ENCODE measurements around the gene MACF1.
"Not testable (repeated sequence)": the region's sequence is repeated elsewhere in the genome, so short reads cannot be mapped to it uniquely, and the experiment has no call there.

The MACF1 gene

DNA sequence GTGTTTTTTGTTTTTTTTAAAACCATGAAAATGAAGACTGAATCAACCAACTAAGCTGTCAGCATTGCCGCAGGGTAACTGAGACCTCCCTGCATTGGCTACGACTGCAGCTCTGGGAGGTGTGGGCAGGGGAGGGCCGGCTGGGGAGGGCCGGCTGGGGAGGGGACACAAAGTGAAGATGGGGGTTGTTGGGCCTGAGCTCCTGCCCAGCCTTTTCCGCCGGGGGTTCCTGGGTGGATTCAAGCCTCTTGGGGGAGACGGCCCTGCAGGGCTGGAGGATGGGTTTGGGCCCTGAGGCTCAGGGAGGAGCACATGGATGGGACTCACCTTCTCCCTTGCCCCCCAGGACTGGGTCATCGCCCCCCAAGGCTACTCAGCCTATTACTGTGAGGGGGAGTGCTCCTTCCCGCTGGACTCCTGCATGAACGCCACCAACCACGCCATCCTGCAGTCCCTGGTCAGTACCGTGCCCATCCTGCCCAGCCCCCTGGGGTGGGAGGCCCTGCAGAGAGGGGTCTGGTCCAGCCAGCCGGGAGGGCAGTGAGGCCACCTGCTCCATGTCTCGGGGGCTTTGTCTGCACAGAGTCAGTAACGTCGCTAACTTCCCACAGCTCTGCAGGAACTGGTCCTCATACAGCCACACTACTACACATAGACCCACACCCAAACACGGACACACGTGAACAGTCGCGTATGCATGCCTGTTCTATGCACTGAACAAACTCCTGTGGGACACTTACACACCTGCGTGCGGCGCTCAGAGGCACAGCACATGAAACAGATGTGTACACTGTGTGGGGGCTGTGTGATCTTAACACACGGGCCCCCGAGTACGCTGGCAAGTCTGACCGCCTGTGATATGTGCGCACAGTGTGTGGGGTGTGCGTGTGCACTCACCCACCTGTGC is 318.4 kb downstream of the MACF1 start:
- no peak for DNase-seq

DNA sequence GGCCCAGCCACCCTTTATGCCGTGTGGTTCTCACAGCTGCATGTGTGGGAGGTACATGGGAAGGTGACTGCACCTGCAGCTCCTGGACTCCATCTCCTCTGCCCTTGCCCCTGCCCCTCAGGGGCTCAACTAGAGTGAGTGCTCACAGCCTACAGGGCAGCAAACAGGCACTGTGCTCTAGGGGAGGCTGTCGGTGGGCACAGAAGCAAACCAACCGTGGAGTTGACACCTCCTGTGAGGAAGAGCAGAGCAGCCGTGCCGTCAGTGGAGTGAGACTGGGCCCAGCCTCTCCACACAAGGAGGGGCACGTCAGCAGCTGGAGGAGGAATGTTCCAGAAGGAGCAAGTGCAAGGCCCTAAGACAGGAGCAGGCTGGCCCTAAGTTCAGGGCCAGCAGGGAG is 319.7 kb downstream of the MACF1 start:
- DNase-seq, result no peak

DNA sequence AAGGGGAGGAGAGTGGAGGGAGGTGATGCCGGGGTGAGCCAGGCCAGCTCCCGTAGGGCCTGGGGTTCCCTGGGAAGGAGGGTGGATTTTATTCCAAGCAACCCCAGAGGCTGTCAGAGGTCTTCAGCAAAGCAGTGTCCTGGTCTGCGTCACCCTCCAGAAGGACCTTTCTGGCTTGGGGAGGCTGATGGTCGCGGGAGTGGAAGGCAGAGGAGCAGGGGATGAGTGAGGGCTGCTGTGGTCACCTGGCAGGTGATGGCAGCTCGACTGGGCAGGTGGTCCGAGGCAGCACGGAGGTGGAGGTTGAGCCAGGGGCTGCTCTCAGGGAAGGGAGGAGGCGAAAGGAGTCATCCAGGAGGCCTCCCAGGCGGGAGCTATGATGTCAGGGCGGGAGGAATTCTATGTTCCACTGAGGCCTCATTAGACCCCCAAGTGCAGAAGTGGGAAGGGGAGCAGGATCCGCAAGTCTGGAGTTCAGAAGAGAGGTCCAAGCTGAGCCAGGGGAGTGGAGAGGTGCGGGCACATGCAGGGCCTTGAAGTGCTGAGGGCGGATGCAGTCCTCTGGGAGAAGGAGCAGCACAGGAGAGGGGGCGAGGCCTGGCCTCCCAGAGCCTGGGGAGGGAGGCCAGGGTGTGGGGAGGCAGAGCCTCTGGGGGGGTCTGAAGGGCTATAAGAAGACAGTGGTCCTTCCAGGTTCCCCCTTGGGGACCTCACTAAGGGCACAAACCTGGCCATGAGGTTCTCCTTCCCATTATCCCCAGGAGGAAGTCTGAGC is 320.3 kb downstream of the MACF1 start:
- no peak for DNase-seq

GRCh38 chr1:39525366-39526165 is 321.1 kb downstream of the MACF1 start:
- DNase-seq, result no peak

DNA sequence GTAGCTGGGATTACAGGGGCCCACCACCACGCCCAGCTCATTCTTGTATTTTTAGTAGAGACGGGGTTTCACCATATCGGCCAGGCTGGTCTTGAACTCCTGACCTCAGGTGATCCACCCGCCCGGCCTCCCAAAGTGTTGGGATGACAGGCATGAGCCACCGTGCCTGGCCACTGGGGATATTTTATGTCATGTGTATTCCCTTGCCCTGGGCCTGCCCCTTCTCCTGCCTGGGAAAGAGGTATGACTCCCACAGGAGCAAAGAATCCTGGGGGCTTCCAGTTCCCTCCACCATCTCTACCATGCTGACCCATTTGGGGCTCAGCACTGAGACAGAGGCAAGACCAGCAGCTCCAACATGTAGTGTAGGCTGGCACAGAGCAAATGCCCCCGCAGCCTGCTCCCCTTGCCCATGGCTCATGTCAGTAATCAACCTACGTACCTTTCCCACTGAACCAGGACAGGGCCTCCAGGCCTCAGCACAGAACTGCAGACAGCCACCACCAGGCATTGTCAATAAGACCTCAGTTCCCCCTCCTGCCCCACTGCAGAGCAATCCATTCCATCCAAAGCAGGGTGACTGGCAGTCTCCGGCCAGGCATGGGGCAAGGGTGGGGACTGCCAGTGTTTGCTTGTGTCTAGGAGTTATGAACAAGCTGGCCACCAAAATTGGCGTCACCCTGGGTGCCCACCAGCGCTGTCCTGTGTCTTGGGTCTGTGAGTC is 322.1 kb downstream of the MACF1 start:
- no peak for DNase-seq

DNA sequence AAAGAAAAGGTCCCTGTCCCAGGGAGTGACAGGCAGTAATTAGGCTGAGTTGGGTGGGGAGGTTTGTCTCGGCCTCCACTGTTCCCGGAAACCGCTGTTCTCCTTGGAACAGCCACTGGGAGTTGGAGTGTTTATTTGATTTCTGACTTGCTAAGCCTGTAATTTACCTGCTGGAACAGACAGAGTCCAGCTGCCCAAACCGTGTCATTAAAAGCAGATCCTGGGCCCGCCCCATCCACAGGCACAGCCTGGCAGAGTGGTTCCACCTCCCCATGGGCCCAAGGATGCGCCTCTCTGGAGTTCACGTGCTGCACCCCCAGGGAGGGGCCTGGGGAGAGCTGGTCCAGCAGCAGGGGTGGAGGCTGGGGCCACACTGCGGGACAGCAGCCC is 322.7 kb downstream of the MACF1 start:
- DNase-seq, result not testable (repeated sequence)

GRCh38 chr1:39528082-39528481 is 323.6 kb downstream of the MACF1 start:
- DNase-seq, result no peak

DNA sequence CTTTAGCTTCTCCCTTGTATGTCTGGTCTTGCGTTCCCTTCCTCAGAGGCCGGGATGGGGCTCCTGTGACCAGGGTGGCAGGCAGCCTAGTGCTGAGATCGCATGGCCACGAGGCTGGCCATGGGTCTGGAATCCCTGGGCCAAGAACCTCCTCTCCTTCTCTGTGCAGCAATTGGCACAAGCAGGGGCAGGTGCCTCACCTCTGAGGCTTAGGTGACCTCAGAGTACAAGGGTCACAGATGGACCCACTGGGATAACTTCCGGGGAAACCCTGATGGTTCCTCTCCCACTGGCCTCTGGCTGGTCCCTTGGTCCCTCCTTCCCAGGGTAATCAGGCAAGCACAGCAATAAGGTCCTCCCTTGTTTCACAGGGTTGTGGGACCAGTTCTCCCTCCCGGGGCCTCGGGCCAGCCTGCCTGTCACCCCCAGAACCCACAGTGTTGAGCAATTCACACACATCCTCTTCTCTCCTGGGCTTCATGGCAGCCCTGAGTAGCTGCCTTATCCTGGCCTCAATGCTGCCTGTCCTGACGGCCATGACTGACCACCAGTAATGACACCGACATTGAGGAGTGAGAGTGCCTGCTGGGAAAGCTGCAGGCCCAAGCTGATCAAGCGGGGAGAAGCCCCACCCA is 325.5 kb downstream of the MACF1 start:
- DNase-seq, result no peak

GRCh38 chr1:39531526-39531925 is 327.0 kb downstream of the MACF1 start:
- no peak for DNase-seq

GRCh38 chr1:39533442-39533841 is 328.9 kb downstream of the MACF1 start:
- no peak for DNase-seq
